GM12865 (cell line): ENCODE data around the gene NCAM2.

Source experiments
- DNase-seq: peaks from one replicate; pipeline ENCODE4 v3.0.0; 2010; ENCODE audit warnings: low read depth
- H3K4me3 ChIP-seq: 2 replicates; pipeline ENCODE4 v1.5.1; 2011; ENCODE audit warnings: mild to moderate bottlenecking, low read depth, low read length, control low read depth
- CTCF ChIP-seq: IDR thresholded peaks from 2 replicates; pipeline ENCODE4 v1.5.1; 2011; ENCODE audit warnings: low read length, control low read depth, low read depth, inconsistent platforms; ENCODE audit not compliant: insufficient read depth; ENCODE audit errors: missing control alignments

NCAM2 gene

GRCh38 chr21:21184771-21185528 is 186.7 kb downstream of the NCAM2 start:
- no peak for DNase-seq
- TF ChIP-seq CTCF = no peak
- H3K4me3 ChIP-seq = no peak overlapping the region

- H3K4me3 ChIP-seq = no peak overlapping the region
- TF ChIP-seq CTCF = no peak
- DNase-seq = no peak
Measured at GRCh38 chr21:21187579-21187978, 189.4 kb downstream of the NCAM2 start.

- DNase-seq = no peak
- H3K4me3 ChIP-seq = no peak overlapping the region
- no peak for TF ChIP-seq CTCF
Measured at GRCh38 chr21:21188513-21189195, 190.4 kb downstream of the NCAM2 start.

GRCh38 chr21:21195417-21195943 is 197.3 kb downstream of the NCAM2 start:
- TF ChIP-seq CTCF = no peak
- no peak overlapping the region for H3K4me3 ChIP-seq
- no peak for DNase-seq

GRCh38 chr21:21196087-21196486 is 197.9 kb downstream of the NCAM2 start:
- no peak for TF ChIP-seq CTCF
- DNase-seq = no peak
- H3K4me3 ChIP-seq = no peak overlapping the region

- no peak for DNase-seq
- TF ChIP-seq CTCF = no peak
- no peak overlapping the region for H3K4me3 ChIP-seq
Measured at GRCh38 chr21:21196848-21197247, 198.6 kb downstream of the NCAM2 start.
